Mesenchymal stem cell (in vitro differentiated cells and primary cell): Measurements from ENCODE around the gene KCNQ4.
A peak's percentile ranks its signal among the peaks of the same experiment; 100 is the strongest.

Source experiments
- DNase-seq: peaks from one replicate; pipeline ENCODE4 v3.0.0-alpha.2; 2013
- H2AFZ ChIP-seq: one replicate; pipeline ENCODE4 v1.6.1; 2013; ENCODE audit warnings: low read depth, mild to moderate bottlenecking, control low read depth, inconsistent platforms, low read length, moderate library complexity
- H2AK5ac ChIP-seq: 2 replicates; pipeline ENCODE4 v1.6.1; 2013; ENCODE audit warnings: low read length, moderate library complexity, mild to moderate bottlenecking, inconsistent platforms; ENCODE audit not compliant: severe bottlenecking
- H2BK120ac ChIP-seq: one replicate; pipeline ENCODE4 v1.6.1; 2013; ENCODE audit warnings: low read depth, mild to moderate bottlenecking, inconsistent platforms, low read length, moderate library complexity
- H2BK12ac ChIP-seq, 2 experiments: one replicate each; pipeline ENCODE4 v1.6.1; 2013; ENCODE audit warnings: inconsistent platforms in 2 of 2, low read length in 2 of 2, mild to moderate bottlenecking in 2 of 2, moderate library complexity in 2 of 2, control low read depth in 1 of 2
- H2BK15ac ChIP-seq: one replicate; pipeline ENCODE4 v1.6.1; 2013; ENCODE audit warnings: mild to moderate bottlenecking, low read depth, inconsistent platforms; ENCODE audit not compliant: poor library complexity, severe bottlenecking
- H2BK5ac ChIP-seq: 2 replicates; pipeline ENCODE4 v1.6.1; 2013; ENCODE audit warnings: low read depth, mild to moderate bottlenecking, low read length, control low read depth, inconsistent platforms; ENCODE audit not compliant: poor library complexity, severe bottlenecking
- H3K14ac ChIP-seq, 2 experiments: one replicate each; pipeline ENCODE4 v1.6.1; 2013; ENCODE audit warnings: inconsistent platforms in 2 of 2, low read length in 2 of 2, control low read depth in 1 of 2, mild to moderate bottlenecking in 1 of 2, moderate library complexity in 1 of 2
- H3K18ac ChIP-seq, 2 experiments: one replicate each; pipeline ENCODE4 v1.6.1; 2013; ENCODE audit warnings: inconsistent platforms in 2 of 2, low read length in 2 of 2, control low read depth in 1 of 2, low read depth in 1 of 2, mild to moderate bottlenecking in 1 of 2
- H3K23ac ChIP-seq, 2 experiments: one replicate each; pipeline ENCODE4 v1.6.1; 2013; ENCODE audit warnings: inconsistent platforms in 2 of 2, low read length in 2 of 2, mild to moderate bottlenecking in 2 of 2, moderate library complexity in 2 of 2, control low read depth in 1 of 2
- H3K27ac ChIP-seq: 2 replicates; pipeline ENCODE4 v1.5.1; 2013; ENCODE audit warnings: mild to moderate bottlenecking, moderate library complexity, low read length, control low read depth, inconsistent platforms; ENCODE audit not compliant: poor library complexity, severe bottlenecking
- H3K27me3 ChIP-seq, 2 experiments: 2 replicates each; pipeline versions ENCODE4 v1.6.1 to v1.7.0; 2013; ENCODE audit warnings: low read length in 2 of 2, mild to moderate bottlenecking in 2 of 2, moderate library complexity in 2 of 2, control low read depth in 1 of 2, inconsistent platforms in 1 of 2; ENCODE audit not compliant: control insufficient read depth in 1 of 2, insufficient read depth in 1 of 2
- H3K36me3 ChIP-seq, 2 experiments: 2 replicates each; pipeline versions ENCODE4 v1.6.1 to v1.7.0; 2013; ENCODE audit warnings: low read length in 2 of 2, control low read depth in 1 of 2, inconsistent platforms in 1 of 2, low read depth in 1 of 2, mild to moderate bottlenecking in 1 of 2; ENCODE audit not compliant: insufficient read depth in 2 of 2, control insufficient read depth in 1 of 2
- H3K4ac ChIP-seq, 2 experiments: one replicate each; pipeline ENCODE4 v1.6.1; 2013; ENCODE audit warnings: inconsistent platforms in 2 of 2, low read length in 2 of 2, mild to moderate bottlenecking in 2 of 2, moderate library complexity in 2 of 2, control low read depth in 1 of 2, low read depth in 1 of 2
- H3K4me1 ChIP-seq: 2 replicates; pipeline ENCODE4 v1.6.1; 2013; ENCODE audit warnings: low read depth, low read length, control low read depth; ENCODE audit not compliant: control insufficient read depth, insufficient read depth
- H3K4me2 ChIP-seq: 2 replicates; pipeline ENCODE4 v1.6.1; 2013; ENCODE audit warnings: low read length, mild to moderate bottlenecking, inconsistent platforms; ENCODE audit not compliant: poor library complexity, severe bottlenecking
- H3K4me3 ChIP-seq, 2 experiments: 2 replicates each; pipeline versions ENCODE4 v1.5.1 to v1.7.0; 2013; ENCODE audit warnings: low read length in 2 of 2, mild to moderate bottlenecking in 2 of 2, control low read depth in 1 of 2, low read depth in 1 of 2; ENCODE audit not compliant: insufficient read depth in 1 of 2
- H3K79me1 ChIP-seq: replicated peaks from 2 replicates; pipeline ENCODE4 v1.6.1; 2013; ENCODE audit warnings: mild to moderate bottlenecking, control low read depth, low read length, inconsistent platforms; ENCODE audit not compliant: poor library complexity, severe bottlenecking
- H3K9ac ChIP-seq: 2 replicates; pipeline ENCODE4 v1.7.0; 2013; ENCODE audit warnings: mild to moderate bottlenecking, low read length, moderate library complexity
- H3K9me3 ChIP-seq: 2 replicates; pipeline ENCODE4 v1.7.0; 2013; ENCODE audit warnings: mild to moderate bottlenecking, low read length; ENCODE audit not compliant: control insufficient read depth
- H4K8ac ChIP-seq: one replicate; pipeline ENCODE4 v1.6.1; 2013; ENCODE audit warnings: inconsistent platforms, mild to moderate bottlenecking, low read length, moderate library complexity
- H4K91ac ChIP-seq: one replicate; pipeline ENCODE4 v1.6.1; 2013; ENCODE audit warnings: mild to moderate bottlenecking, low read length, inconsistent platforms
- WGBS: methylation state at CpG from one replicate; pipeline ENCODE4 v1.1.7; 2013; ENCODE audit warnings: mixed read lengths; 5-methylcytosine and 5-hydroxymethylcytosine counted together

Gene KCNQ4

GRCh38 chr1:40884055-40884795 lies 100.6 kb downstream of the KCNQ4 start:
- H2AFZ ChIP-seq, result peak overlapping the region; percentile 67
- no peak overlapping the region for H3K4ac ChIP-seq
- H3K9ac ChIP-seq, result peak overlapping the region; percentile 26
- no peaks in the 10 kb centered on the region for H3K79me1 ChIP-seq
- H2BK5ac ChIP-seq, result no peak overlapping the region
- no peaks in the 10 kb centered on the region for H3K9me3 ChIP-seq
- H3K36me3 ChIP-seq, result no peaks in the 10 kb centered on the region
- WGBS, result 49% methylated on average over 69 of the region's 73 CpGs
- H4K8ac ChIP-seq, result peak overlapping the region; percentile 61
- no peak overlapping the region for H3K23ac ChIP-seq
- no peak overlapping the region for H3K27ac ChIP-seq
- H2BK12ac ChIP-seq, result peak overlapping the region in 1 of 2 experiments; percentile 33
- peak overlapping the region in 1 of 2 experiments; percentile 65 for H3K18ac ChIP-seq
- no peak overlapping the region for H4K91ac ChIP-seq
- no peak overlapping the region for H2BK120ac ChIP-seq
- peak overlapping the region; percentile 61 for H3K4me2 ChIP-seq
- peaks cover 16% of the 10 kb centered on the region for H3K4me1 ChIP-seq
- H3K4me3 ChIP-seq, result peak overlapping the region; percentile 10 to 61
- DNase-seq, result no peak
- no peak overlapping the region for H3K14ac ChIP-seq
- peaks cover 0 to 12% of the 10 kb centered on the region in 2 experiments for H3K27me3 ChIP-seq
- H2AK5ac ChIP-seq, result no peak overlapping the region
- peak overlapping the region; percentile 71 for H2BK15ac ChIP-seq

- H3K4me3 ChIP-seq, result no peak overlapping the region
- no peaks in the 10 kb centered on the region for H3K9me3 ChIP-seq
- no peak overlapping the region for H3K4me2 ChIP-seq
- no peak overlapping the region for H3K9ac ChIP-seq
- H3K14ac ChIP-seq, result no peak overlapping the region
- peaks cover 0 to 12% of the 10 kb centered on the region in 2 experiments for H3K27me3 ChIP-seq
- no peaks in the 10 kb centered on the region for H3K79me1 ChIP-seq
- peaks cover 6% of the 10 kb centered on the region for H3K4me1 ChIP-seq
- no peak overlapping the region for H3K4ac ChIP-seq
- H3K18ac ChIP-seq, result peak overlapping the region in 1 of 2 experiments; percentile 48
- DNase-seq, result no peak
- 92% methylated on average over 6 of the region's 7 CpGs for WGBS
- no peak overlapping the region for H3K27ac ChIP-seq
- no peak overlapping the region for H2BK120ac ChIP-seq
- H4K8ac ChIP-seq, result no peak overlapping the region
- no peak overlapping the region for H2BK12ac ChIP-seq
- no peak overlapping the region for H4K91ac ChIP-seq
- no peak overlapping the region for H2AFZ ChIP-seq
- H2BK15ac ChIP-seq, result no peak overlapping the region
- H2BK5ac ChIP-seq, result no peak overlapping the region
- H3K23ac ChIP-seq, result no peak overlapping the region
- no peak overlapping the region for H2AK5ac ChIP-seq
- no peaks in the 10 kb centered on the region for H3K36me3 ChIP-seq
Observed at GRCh38 chr1:40886318-40887011, 102.9 kb downstream of the KCNQ4 start.

DNA sequence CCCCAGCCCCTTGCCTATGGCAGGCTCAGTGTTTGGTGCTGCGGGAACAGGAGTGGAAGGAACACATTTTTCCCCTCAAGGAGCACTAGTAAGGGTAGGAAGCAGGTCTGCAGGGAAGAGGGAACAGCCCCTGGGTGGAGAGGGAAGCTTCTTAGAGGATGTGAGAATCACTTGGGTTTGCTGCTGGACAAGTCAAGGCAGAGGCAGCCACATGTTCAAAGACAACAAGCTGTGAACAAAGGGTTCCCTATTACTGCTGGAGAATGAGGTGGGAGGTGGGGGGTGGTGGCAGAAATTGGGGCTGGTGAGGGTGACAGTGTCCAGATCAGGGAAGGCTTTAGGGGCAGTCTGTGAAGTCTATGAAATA lies 103.4 kb downstream of the KCNQ4 start:
- no peak overlapping the region for H2BK5ac ChIP-seq
- no peaks in the 10 kb centered on the region for H3K79me1 ChIP-seq
- no peak overlapping the region for H3K14ac ChIP-seq
- no peak overlapping the region for H4K91ac ChIP-seq
- H3K4me1 ChIP-seq, result peaks cover 6% of the 10 kb centered on the region
- no peak for DNase-seq
- H3K9ac ChIP-seq, result no peak overlapping the region
- H3K18ac ChIP-seq, result peak overlapping the region in 1 of 2 experiments; percentile 48
- H2BK12ac ChIP-seq, result no peak overlapping the region
- H2BK15ac ChIP-seq, result no peak overlapping the region
- H3K23ac ChIP-seq, result no peak overlapping the region
- peaks cover 0 to 12% of the 10 kb centered on the region in 2 experiments for H3K27me3 ChIP-seq
- H4K8ac ChIP-seq, result no peak overlapping the region
- H3K9me3 ChIP-seq, result no peaks in the 10 kb centered on the region
- no peak overlapping the region for H2AK5ac ChIP-seq
- H2BK120ac ChIP-seq, result no peak overlapping the region
- WGBS, result 92% methylated on average over 1 of the region's 1 CpG
- no peak overlapping the region for H2AFZ ChIP-seq
- no peak overlapping the region for H3K27ac ChIP-seq
- H3K4me3 ChIP-seq, result no peak overlapping the region
- no peaks in the 10 kb centered on the region for H3K36me3 ChIP-seq
- H3K4me2 ChIP-seq, result no peak overlapping the region
- no peak overlapping the region for H3K4ac ChIP-seq

DNA sequence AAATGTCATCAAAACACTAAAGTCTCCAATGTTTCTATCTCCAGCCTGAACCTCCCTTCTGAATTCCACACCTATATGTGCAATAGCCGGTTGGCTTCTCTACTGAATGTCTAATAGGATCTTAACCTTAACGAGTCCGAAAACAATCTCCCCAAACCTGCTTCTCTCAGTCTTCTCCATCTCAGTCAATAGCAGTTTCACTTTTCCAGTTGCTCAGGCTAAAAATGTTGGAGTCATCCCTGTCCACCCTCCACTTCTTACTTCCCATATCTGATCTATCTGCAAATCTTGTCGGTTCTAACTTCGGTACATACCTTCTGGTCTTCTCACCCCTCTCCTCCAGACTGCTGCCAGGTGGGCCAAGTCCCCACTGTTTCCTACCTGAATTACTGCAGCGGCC lies 104.1 kb downstream of the KCNQ4 start:
- Histone ChIP-seq H2BK5ac (no peak overlapping the region), H3K36me3 (no peaks in the 10 kb centered on the region), H3K23ac (no peak overlapping the region), H2AK5ac (no peak overlapping the region), H3K27me3 (peaks cover 0 to 12% of the 10 kb centered on the region in 2 experiments), H2BK120ac (no peak overlapping the region), H2BK15ac (no peak overlapping the region), H3K79me1 (no peaks in the 10 kb centered on the region), H3K4me2 (no peak overlapping the region), H3K14ac (no peak overlapping the region), H3K18ac (no peak overlapping the region), H3K4me3 (no peak overlapping the region), H3K9ac (no peak overlapping the region), H4K8ac (no peak overlapping the region), H3K9me3 (no peaks in the 10 kb centered on the region), H4K91ac (no peak overlapping the region), H3K4me1 (peaks cover 6% of the 10 kb centered on the region), H3K4ac (no peak overlapping the region), H2BK12ac (no peak overlapping the region), H3K27ac (no peak overlapping the region), H2AFZ (no peak overlapping the region)
- 92% methylated on average over 6 of the region's 6 CpGs for WGBS
- DNase-seq, result no peak
